SK-N-SH (cell line): Measurements from ENCODE around the gene TP53TG5.

Experiments
- EP300 ChIP-seq, 2 experiments: IDR thresholded peaks; 2 replicates each; pipeline versions ENCODE4 v1.4.0 to v1.6.1; 2012; ENCODE audit warnings: borderline replicate concordance in 1 of 2, low read depth in 1 of 2, low read length in 1 of 2
- JUND ChIP-seq: IDR thresholded peaks from 2 replicates; pipeline ENCODE4 v1.4.0; 2012
- TF ChIP-seq, protein P1 (sequence below): IDR thresholded peaks from 2 replicates; pipeline ENCODE4 v1.6.1; 2012; ENCODE audit warnings: mild to moderate bottlenecking, low read depth, low read length, moderate library complexity

DNA sequence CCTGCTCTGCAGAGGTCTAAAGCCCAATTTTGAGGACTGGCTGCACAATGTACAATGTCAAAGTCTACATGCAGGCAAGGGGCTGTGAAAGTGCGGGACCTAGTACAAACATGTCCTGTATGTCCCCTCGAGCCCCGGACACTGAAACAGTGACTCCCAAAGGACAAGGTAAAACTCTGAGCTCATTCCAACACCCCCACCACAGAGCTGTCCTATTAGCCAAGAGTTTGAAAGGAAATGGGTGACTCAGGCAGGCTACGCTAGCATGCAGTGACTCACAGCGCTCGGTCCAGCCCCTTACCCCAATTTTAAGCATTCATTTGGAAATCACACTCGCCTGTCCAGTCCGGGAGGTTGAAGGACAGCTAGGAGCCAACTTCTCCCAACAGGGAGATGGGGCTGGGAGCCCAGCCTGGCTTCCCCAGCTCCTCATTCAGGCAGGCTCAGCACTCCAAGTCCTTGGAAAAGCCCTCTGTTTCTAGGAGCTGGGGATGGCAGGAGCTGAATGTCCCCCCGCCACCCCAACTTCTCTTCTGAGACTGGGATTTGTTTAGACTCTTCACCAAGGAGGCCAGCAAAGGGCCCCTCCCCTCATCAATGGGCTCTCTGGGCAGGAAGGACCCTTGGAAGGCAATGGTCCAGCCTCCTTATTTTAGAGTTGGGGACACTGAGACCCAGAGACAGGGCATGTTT, 33.8 kb downstream of the TP53TG5 start:
- TF ChIP-seq, protein P1, sequence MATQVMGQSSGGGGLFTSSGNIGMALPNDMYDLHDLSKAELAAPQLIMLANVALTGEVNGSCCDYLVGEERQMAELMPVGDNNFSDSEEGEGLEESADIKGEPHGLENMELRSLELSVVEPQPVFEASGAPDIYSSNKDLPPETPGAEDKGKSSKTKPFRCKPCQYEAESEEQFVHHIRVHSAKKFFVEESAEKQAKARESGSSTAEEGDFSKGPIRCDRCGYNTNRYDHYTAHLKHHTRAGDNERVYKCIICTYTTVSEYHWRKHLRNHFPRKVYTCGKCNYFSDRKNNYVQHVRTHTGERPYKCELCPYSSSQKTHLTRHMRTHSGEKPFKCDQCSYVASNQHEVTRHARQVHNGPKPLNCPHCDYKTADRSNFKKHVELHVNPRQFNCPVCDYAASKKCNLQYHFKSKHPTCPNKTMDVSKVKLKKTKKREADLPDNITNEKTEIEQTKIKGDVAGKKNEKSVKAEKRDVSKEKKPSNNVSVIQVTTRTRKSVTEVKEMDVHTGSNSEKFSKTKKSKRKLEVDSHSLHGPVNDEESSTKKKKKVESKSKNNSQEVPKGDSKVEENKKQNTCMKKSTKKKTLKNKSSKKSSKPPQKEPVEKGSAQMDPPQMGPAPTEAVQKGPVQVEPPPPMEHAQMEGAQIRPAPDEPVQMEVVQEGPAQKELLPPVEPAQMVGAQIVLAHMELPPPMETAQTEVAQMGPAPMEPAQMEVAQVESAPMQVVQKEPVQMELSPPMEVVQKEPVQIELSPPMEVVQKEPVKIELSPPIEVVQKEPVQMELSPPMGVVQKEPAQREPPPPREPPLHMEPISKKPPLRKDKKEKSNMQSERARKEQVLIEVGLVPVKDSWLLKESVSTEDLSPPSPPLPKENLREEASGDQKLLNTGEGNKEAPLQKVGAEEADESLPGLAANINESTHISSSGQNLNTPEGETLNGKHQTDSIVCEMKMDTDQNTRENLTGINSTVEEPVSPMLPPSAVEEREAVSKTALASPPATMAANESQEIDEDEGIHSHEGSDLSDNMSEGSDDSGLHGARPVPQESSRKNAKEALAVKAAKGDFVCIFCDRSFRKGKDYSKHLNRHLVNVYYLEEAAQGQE: no peak
- TF ChIP-seq EP300 (IDR thresholded peaks at IDR 0.05; ENCODE audit: borderline replicate concordance in 1 of 2, low read depth in 1 of 2, low read length in 1 of 2) (peak in 1 of 2 experiments; percentile 68; a peak in 1 of 4 replicates), JUND (peak; percentile 92)
